H1 (cell line): ENCODE measurements around the gene COL8A1. TPM values are rescaled to one million over a fixed set of nuclear protein-coding genes. Genes with fewer than 3 reads are reported as not detected.

Source experiments
- CREB1 ChIP-seq: IDR thresholded peaks from 2 replicates; pipeline ENCODE4 v1.6.1; 2012; ENCODE audit warnings: inconsistent platforms
- CTBP2 ChIP-seq: IDR thresholded peaks from 2 replicates; pipeline ENCODE4 v1.7.0; 2011; ENCODE audit warnings: borderline replicate concordance, mild to moderate bottlenecking, moderate library complexity, mixed read lengths, low read length; ENCODE audit not compliant: insufficient read depth, insufficient read length
- JUND ChIP-seq: IDR thresholded peaks from 2 replicates; pipeline ENCODE4 v1.6.1; 2011; ENCODE audit warnings: mild to moderate bottlenecking, improper control_type of control experiment, low read length
- KDM5A ChIP-seq: fragments of 200-600 bp; IDR thresholded peaks from 2 replicates; pipeline ENCODE4 v1.7.1; 2012; ENCODE audit warnings: mild to moderate bottlenecking, low read length, inconsistent platforms, mixed read lengths
- MAFK ChIP-seq: IDR thresholded peaks from 2 replicates; pipeline ENCODE4 v1.6.1; 2012; ENCODE audit warnings: low read depth, mild to moderate bottlenecking, improper control_type of control experiment, low read length
- POLR2A ChIP-seq, 2 experiments: IDR thresholded peaks; 1 replicate in 1 of 2; 2 replicates in 1 of 2; pipeline ENCODE4 v1.6.1; 2011; ENCODE audit warnings: low read depth in 2 of 2, low read length in 2 of 2, mild to moderate bottlenecking in 2 of 2; ENCODE audit errors: control extremely low read depth in 1 of 2
- RXRA ChIP-seq: IDR thresholded peaks from 2 replicates; pipeline ENCODE4 v1.6.1; 2011; ENCODE audit warnings: low read depth, mild to moderate bottlenecking, low read length, moderate library complexity; ENCODE audit not compliant: insufficient read depth
- SAP30 ChIP-seq: fragments of 300-600 bp; sonication (generic); IDR thresholded peaks from 2 replicates; pipeline ENCODE4 v1.7.1; 2012; ENCODE audit warnings: low read length, moderate library complexity, mild to moderate bottlenecking, inconsistent platforms; ENCODE audit not compliant: insufficient read depth, insufficient replicate concordance
- SP1 ChIP-seq: IDR thresholded peaks from 2 replicates; pipeline ENCODE4 v1.6.1; 2011; ENCODE audit warnings: low read depth, low read length
- SP4 ChIP-seq: IDR thresholded peaks from 2 replicates; pipeline ENCODE4 v1.6.1; 2012; ENCODE audit warnings: low read length, inconsistent platforms
- SRF ChIP-seq: IDR thresholded peaks from 2 replicates; pipeline ENCODE4 v1.6.1; 2011; ENCODE audit warnings: mild to moderate bottlenecking, low read depth, low read length, moderate library complexity
- polyA plus RNA-seq, 7 experiments: library from polyadenylated mRNA; depleted of rRNA in 3 of 7; stranded (reverse) in 5 of 7; unstranded in 2 of 7; fragments of >200 nt in 5 of 7; fragments of 200-250 nt in 2 of 7; gene quantifications; 1 replicate in 5 of 7; 2 replicates in 1 of 7; 4 replicates in 1 of 7; pipeline versions ENCODE4 v1.2.1 to v1.2.3, GENCODE V29; 2011 to 2013; ENCODE audit warnings: missing spikeins in 2 of 7, mixed read lengths in 2 of 7
- total RNA-seq: library from RNA; stranded (reverse); fragmentation: NEBNext Ultra II Directional; extraction: Animal tissue kit (Norgen Biotek cat#: 25700); gene quantifications from 2 replicates; pipeline ENCODE4 v1.2.1, GENCODE V29; 2021
- TF ChIP-seq, protein P1 (sequence below): fragments of 300-600 bp; sonication (generic); IDR thresholded peaks from 2 replicates; pipeline ENCODE4 v1.7.1; 2012; ENCODE audit warnings: low read length, moderate library complexity, mild to moderate bottlenecking, inconsistent platforms; ENCODE audit not compliant: insufficient replicate concordance
- TF ChIP-seq, protein P2 (sequence below): IDR thresholded peaks from 2 replicates; pipeline ENCODE4 v1.6.1; 2012; ENCODE audit warnings: inconsistent platforms

COL8A1 gene
- total and polyA plus RNA-seq, 2 of the 8 experiments (the other 6 are each of a cell fraction or from before 2014, with no cell fraction given) = 0.21 to 1.2 TPM

DNA sequence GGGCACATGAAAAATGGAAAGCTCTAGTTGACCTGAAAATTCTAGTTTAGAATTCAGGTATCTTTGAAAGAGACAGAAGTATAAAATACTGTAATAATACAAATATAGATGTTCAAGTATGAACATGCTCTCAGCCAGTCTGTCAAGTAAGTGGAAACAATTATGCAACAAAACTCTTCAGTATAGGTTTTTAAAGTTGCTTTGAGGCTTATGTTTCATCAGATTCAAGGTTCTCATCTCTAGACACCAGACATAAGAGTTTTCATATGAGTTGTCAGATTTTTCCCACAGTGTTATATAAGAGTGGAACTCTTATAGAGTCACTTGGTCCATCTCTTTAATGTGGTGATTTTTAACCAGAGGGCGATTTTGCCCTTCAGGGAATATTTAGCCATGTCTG lies 201.2 kb downstream of the COL8A1 start (continued):
- TF ChIP-seq, protein P1, sequence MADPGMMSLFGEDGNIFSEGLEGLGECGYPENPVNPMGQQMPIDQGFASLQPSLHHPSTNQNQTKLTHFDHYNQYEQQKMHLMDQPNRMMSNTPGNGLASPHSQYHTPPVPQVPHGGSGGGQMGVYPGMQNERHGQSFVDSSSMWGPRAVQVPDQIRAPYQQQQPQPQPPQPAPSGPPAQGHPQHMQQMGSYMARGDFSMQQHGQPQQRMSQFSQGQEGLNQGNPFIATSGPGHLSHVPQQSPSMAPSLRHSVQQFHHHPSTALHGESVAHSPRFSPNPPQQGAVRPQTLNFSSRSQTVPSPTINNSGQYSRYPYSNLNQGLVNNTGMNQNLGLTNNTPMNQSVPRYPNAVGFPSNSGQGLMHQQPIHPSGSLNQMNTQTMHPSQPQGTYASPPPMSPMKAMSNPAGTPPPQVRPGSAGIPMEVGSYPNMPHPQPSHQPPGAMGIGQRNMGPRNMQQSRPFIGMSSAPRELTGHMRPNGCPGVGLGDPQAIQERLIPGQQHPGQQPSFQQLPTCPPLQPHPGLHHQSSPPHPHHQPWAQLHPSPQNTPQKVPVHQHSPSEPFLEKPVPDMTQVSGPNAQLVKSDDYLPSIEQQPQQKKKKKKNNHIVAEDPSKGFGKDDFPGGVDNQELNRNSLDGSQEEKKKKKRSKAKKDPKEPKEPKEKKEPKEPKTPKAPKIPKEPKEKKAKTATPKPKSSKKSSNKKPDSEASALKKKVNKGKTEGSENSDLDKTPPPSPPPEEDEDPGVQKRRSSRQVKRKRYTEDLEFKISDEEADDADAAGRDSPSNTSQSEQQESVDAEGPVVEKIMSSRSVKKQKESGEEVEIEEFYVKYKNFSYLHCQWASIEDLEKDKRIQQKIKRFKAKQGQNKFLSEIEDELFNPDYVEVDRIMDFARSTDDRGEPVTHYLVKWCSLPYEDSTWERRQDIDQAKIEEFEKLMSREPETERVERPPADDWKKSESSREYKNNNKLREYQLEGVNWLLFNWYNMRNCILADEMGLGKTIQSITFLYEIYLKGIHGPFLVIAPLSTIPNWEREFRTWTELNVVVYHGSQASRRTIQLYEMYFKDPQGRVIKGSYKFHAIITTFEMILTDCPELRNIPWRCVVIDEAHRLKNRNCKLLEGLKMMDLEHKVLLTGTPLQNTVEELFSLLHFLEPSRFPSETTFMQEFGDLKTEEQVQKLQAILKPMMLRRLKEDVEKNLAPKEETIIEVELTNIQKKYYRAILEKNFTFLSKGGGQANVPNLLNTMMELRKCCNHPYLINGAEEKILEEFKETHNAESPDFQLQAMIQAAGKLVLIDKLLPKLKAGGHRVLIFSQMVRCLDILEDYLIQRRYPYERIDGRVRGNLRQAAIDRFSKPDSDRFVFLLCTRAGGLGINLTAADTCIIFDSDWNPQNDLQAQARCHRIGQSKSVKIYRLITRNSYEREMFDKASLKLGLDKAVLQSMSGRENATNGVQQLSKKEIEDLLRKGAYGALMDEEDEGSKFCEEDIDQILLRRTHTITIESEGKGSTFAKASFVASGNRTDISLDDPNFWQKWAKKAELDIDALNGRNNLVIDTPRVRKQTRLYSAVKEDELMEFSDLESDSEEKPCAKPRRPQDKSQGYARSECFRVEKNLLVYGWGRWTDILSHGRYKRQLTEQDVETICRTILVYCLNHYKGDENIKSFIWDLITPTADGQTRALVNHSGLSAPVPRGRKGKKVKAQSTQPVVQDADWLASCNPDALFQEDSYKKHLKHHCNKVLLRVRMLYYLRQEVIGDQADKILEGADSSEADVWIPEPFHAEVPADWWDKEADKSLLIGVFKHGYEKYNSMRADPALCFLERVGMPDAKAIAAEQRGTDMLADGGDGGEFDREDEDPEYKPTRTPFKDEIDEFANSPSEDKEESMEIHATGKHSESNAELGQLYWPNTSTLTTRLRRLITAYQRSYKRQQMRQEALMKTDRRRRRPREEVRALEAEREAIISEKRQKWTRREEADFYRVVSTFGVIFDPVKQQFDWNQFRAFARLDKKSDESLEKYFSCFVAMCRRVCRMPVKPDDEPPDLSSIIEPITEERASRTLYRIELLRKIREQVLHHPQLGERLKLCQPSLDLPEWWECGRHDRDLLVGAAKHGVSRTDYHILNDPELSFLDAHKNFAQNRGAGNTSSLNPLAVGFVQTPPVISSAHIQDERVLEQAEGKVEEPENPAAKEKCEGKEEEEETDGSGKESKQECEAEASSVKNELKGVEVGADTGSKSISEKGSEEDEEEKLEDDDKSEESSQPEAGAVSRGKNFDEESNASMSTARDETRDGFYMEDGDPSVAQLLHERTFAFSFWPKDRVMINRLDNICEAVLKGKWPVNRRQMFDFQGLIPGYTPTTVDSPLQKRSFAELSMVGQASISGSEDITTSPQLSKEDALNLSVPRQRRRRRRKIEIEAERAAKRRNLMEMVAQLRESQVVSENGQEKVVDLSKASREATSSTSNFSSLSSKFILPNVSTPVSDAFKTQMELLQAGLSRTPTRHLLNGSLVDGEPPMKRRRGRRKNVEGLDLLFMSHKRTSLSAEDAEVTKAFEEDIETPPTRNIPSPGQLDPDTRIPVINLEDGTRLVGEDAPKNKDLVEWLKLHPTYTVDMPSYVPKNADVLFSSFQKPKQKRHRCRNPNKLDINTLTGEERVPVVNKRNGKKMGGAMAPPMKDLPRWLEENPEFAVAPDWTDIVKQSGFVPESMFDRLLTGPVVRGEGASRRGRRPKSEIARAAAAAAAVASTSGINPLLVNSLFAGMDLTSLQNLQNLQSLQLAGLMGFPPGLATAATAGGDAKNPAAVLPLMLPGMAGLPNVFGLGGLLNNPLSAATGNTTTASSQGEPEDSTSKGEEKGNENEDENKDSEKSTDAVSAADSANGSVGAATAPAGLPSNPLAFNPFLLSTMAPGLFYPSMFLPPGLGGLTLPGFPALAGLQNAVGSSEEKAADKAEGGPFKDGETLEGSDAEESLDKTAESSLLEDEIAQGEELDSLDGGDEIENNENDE = no peak
- TF ChIP-seq, protein P2, sequence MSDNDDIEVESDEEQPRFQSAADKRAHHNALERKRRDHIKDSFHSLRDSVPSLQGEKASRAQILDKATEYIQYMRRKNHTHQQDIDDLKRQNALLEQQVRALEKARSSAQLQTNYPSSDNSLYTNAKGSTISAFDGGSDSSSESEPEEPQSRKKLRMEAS = no peak
- TF ChIP-seq KDM5A (no peak), JUND (no peak), RXRA (no peak), SP4 (no peak), SP1 (no peak), SRF (no peak), POLR2A (IDR thresholded peaks at IDR 0.05; ENCODE audit: control extremely low read depth in 1 of 2, low read depth in 2 of 2, low read length in 2 of 2) (no peak), MAFK (no peak), CTBP2 (no peak), SAP30 (no peak), CREB1 (no peak)
